Stomach (tissue), 19 donors: ENCODE data around the gene CGB2. TPM values are rescaled to one million over a fixed set of nuclear protein-coding genes. Genes with fewer than 3 reads are reported as not detected.
"Not testable (repeated sequence)": the region's sequence is repeated elsewhere in the genome, so short reads cannot be mapped to it uniquely, and the experiment has no call there.

ENCODE experiments used
- DNase-seq, 2 donors: peaks; one replicate each; pipeline versions ENCODE4 v3.0.0 to v3.0.0-alpha.2; 2013 to 2019
- H3K27ac ChIP-seq, 5 donors: fragments of 200-600 bp in 4 of 5; sonication (generic) in 4 of 5; one replicate each; pipeline ENCODE4 v1.5.1; 2013 to 2019; ENCODE audit warnings: mild to moderate bottlenecking in 1 of 5, moderate library complexity in 1 of 5
- H3K27me3 ChIP-seq, 3 donors: fragments of 200-600 bp; sonication (generic); one replicate each; pipeline ENCODE4 v1.5.1; 2017 to 2019; ENCODE audit warnings: mixed run types in 1 of 3
- H3K36me3 ChIP-seq, 4 donors: fragments of 200-600 bp; sonication (generic); 1 replicate in 3 of 4; 2 replicates in 1 of 4; pipeline ENCODE4 v1.5.1; 2016 to 2019
- H3K4me1 ChIP-seq, 4 donors: fragments of 200-600 bp; sonication (generic); one replicate each; pipeline ENCODE4 v1.5.1; 2016 to 2019
- H3K4me3 ChIP-seq, 4 donors: fragments of 200-600 bp; sonication (generic) in 3 of 4; one replicate each; pipeline ENCODE4 v1.5.1; 2016 to 2019; ENCODE audit warnings: mild to moderate bottlenecking in 1 of 4
- H3K9me3 ChIP-seq, 4 donors: fragments of 200-600 bp; sonication (generic); one replicate each; pipeline ENCODE4 v1.5.1; 2016 to 2019
- EP300 ChIP-seq: sonication (generic); formaldehyde crosslinking; IDR thresholded peaks from one replicate; pipeline ENCODE4 v1.6.1; 2017; ENCODE audit warnings: antibody characterized with exemption
- POLR2A ChIP-seq, 4 donors: fragments of 450-650 bp; IDR thresholded peaks; one replicate each; pipeline ENCODE4 v1.6.1; 2016; ENCODE audit warnings: antibody characterized with exemption in 4 of 4, control low read depth in 2 of 4, mild to moderate bottlenecking in 1 of 4, moderate library complexity in 1 of 4
- POLR2AphosphoS5 ChIP-seq, 3 donors: sonication (generic); formaldehyde crosslinking; IDR thresholded peaks; one replicate each; pipeline ENCODE4 v1.6.1; 2016; ENCODE audit warnings: antibody characterized with exemption in 3 of 3
- WGBS, 5 donors: extraction: QIAGEN DNeasy Blood & Tissue Kit in 3 of 5; methylation state at CpG; one replicate each; pipeline versions ENCODE4 v1.1.5 to v1.1.7; 2013 to 2018; 5-methylcytosine and 5-hydroxymethylcytosine counted together
- intact Hi-C: fragments of 100-400 bp; cut with DNase I; formaldehyde crosslinking; loops from one replicate; pipeline ENCODE4 v1.15.1; 2023; ENCODE audit warnings: low total_unique reads
- long read RNA-seq, 10 donors: transcript quantifications; one replicate each; lab custom pipeline, GENCODE V29; 2026
- polyA plus RNA-seq, 3 donors: library from polyadenylated mRNA; stranded (reverse); fragments of 200-250 nt; gene quantifications; one replicate each; pipeline ENCODE4 v1.2.3, GENCODE V29; 2013
- total RNA-seq, 5 donors: library from RNA; depleted of rRNA; stranded (reverse); fragments of >200 nt; gene quantifications; one replicate each; pipeline versions ENCODE4 v1.1.0 to v1.2.3, GENCODE V29; 2014 to 2016
- TF ChIP-seq, protein P1 (sequence below), 7 experiments: fragments of 450-650 bp in 4 of 7; fragments of 200-600 bp in 3 of 7; sonication (generic) in 3 of 7; IDR thresholded peaks; one replicate each; pipeline ENCODE4 v1.5.1; 2016 to 2019; ENCODE audit warnings: antibody characterized with exemption in 7 of 7, control low read depth in 2 of 7, mild to moderate bottlenecking in 1 of 7
- donor health status: healthy with polysubstance abuse.
- donor health status: Bipolar disorder and iron deficiency.
- donor health status: healthy.

The CGB2 gene
- total RNA-seq = not detected
- not detected for polyA plus RNA-seq
- long read RNA-seq, donor 1 = 0 reads
- long read RNA-seq, donor 2 = 0 reads
- long read RNA-seq, donor 3 = 0 reads
- long read RNA-seq, donor 4 = 0 reads
- long read RNA-seq, donor 5 = 0 reads
- long read RNA-seq, donor 6 = 0 reads
- long read RNA-seq, donor 7 = 0 reads
- long read RNA-seq, donor 8 = 0 reads
- long read RNA-seq, donor 9 = 0 reads
- long read RNA-seq, donor 10 = 0 reads

DNA sequence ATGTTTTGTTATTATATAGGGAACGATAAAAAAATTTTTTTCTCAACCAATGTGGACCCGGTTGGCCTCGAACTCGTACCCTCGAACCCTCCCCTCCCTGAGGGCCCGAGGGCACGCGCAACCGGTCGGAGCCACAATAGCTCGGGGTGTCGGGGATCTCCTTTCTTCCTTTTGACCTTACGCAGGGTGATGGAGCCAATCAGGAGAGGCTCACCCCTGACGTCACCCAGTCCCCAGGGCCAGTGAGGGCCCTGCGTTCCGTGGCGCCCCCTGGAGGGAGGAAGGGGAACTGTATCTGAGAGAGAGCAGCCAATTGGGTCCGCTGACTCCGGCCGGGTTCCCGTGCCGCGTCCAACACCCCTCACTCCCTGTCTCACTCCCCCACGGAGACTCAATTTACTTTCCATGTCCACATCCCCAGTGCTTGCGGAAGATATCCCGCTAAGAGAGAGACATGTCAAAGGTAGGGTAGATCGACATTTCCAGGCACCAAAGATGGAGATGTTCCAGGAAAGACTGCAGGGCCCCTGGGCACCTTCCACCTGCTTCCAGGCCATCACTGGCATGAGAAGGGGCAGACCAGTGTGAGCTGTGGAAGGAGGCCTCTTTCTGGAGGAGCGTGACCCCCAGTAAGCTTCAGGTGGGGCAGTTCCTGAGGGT is at the start of gene CGB2:
CGB2 (plus strand) TSS at position 249 of the 660 bp plus-strand sequence; CDS start at position 455, 206 bp downstream.
- H3K9me3 ChIP-seq, H3K36me3 ChIP-seq, H3K4me3 ChIP-seq, DNase-seq, H3K4me1 ChIP-seq, H3K27me3 ChIP-seq, intact Hi-C loops, H3K27ac ChIP-seq: not testable (repeated sequence)
- WGBS, 5 donors = 18 to 29% (median 26%) methylated on average over 24 to 28 of the region's 28 CpGs

DNA sequence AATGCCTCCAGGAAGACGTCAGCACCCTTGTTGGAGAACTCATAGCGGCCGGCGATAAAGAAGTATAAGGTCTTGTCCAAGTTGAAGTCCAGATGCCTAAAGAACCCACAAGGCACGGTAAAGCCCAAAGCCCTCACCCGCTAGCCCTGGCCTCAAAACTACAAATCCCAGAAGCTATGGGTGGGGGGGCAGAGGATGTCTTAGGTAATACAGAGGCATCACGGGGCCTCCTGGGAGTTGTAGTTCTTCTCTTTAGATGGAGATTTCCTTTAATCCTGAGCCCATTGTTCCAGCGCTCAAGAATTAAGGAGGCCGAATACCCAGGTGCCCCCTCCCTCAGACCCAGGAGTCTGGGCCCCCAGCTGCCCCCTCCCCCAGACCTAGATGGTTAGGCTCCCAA is 49.4 kb upstream of the CGB2 start:
- DNase-seq = no peak
- Histone ChIP-seq H3K4me1 (peaks cover 0 to 14% (median 6%) of the 10 kb centered on the region in 4 donors), H3K27ac (no peak overlapping the region), H3K4me3 (no peak overlapping the region), H3K36me3 (peaks cover 44 to 83% (median 83%) of the 10 kb centered on the region in 4 donors), H3K27me3 (no peaks in the 10 kb centered on the region), H3K9me3 (no peaks in the 10 kb centered on the region)
- TF ChIP-seq EP300 = no peak
- TF ChIP-seq, protein P1, sequence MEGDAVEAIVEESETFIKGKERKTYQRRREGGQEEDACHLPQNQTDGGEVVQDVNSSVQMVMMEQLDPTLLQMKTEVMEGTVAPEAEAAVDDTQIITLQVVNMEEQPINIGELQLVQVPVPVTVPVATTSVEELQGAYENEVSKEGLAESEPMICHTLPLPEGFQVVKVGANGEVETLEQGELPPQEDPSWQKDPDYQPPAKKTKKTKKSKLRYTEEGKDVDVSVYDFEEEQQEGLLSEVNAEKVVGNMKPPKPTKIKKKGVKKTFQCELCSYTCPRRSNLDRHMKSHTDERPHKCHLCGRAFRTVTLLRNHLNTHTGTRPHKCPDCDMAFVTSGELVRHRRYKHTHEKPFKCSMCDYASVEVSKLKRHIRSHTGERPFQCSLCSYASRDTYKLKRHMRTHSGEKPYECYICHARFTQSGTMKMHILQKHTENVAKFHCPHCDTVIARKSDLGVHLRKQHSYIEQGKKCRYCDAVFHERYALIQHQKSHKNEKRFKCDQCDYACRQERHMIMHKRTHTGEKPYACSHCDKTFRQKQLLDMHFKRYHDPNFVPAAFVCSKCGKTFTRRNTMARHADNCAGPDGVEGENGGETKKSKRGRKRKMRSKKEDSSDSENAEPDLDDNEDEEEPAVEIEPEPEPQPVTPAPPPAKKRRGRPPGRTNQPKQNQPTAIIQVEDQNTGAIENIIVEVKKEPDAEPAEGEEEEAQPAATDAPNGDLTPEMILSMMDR (IDR thresholded peaks at IDR 0.05) = no peak
- no peak for TF ChIP-seq POLR2A (IDR thresholded peaks at IDR 0.05)
- WGBS, 5 donors = 91 to 98% (median 98%) methylated on average over 9 of the region's 9 CpGs
- intact Hi-C loops = no loop called here

DNA sequence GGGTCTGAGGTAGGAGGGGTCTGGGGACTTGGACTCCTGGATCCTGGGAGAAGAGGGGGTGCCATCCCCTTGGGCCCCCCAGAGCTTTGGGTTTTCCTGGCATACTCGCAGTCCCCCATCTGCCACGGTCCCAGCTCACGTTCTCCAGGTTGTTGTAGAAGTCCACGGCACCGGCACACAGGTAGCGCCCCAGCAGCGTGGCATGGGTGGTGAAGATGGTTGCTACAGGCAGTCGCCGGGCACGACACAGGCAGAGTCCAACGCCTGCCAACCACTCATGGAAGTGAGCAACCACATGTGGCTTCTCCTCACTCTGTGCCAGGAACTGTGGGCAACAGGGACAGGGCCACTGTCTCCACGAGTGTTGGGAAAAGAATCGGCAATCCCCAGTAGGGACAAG is 46.0 kb upstream of the CGB2 start:
- Histone ChIP-seq H3K27ac (no peak overlapping the region), H3K4me3 (no peak overlapping the region), H3K27me3 (no peaks in the 10 kb centered on the region), H3K9me3 (no peaks in the 10 kb centered on the region), H3K4me1 (peaks cover 4 to 12% (median 8%) of the 10 kb centered on the region in 4 donors), H3K36me3 (peaks cover 57 to 100% (median 94%) of the 10 kb centered on the region in 4 donors)
- no peak for TF ChIP-seq EP300
- no peak for TF ChIP-seq POLR2A (IDR thresholded peaks at IDR 0.05)
- intact Hi-C loops = no loop called here
- DNase-seq = no peak
- WGBS, 5 donors = 94 to 98% (median 97%) methylated on average over 10 to 13 of the region's 13 CpGs

DNA sequence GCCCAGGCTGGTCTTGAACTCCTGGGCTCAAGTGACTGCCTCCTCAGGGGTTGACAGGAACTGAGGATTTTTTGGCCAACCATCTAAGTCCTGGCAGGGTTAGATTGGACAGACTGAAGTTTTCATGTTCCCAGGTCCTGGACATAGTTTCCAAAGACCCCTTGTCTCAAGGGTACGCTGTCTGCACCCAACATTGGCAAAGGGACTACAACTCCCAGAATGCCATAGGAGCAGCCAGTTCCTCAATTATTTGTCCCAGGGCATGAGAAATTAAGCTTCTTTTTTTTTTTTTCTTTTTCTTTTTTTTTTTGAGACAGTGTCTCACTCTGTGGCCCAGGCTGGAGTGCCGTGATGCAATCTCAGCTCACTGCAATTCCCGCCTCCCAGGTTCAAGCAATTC is 45.5 kb upstream of the CGB2 start:
- H3K4me3 ChIP-seq = no peak overlapping the region
- DNase-seq = no peak
- TF ChIP-seq EP300 (no peak), POLR2AphosphoS5 (IDR thresholded peaks at IDR 0.05) (no peak), POLR2A (IDR thresholded peaks at IDR 0.05) (no peak)
- TF ChIP-seq, protein P1 (IDR thresholded peaks at IDR 0.05) = no peak
- H3K27ac ChIP-seq = no peak overlapping the region
- H3K36me3 ChIP-seq = peaks cover 55 to 96% (median 94%) of the 10 kb centered on the region in 4 donors
- 91 to 100% (median 95%) methylated on average over 1 to 3 of the region's 3 CpGs for WGBS, 5 donors
- intact Hi-C loops = no loop called here
- peaks cover 9 to 17% (median 13%) of the 10 kb centered on the region in 4 donors for H3K4me1 ChIP-seq
- H3K9me3 ChIP-seq = no peaks in the 10 kb centered on the region
- H3K27me3 ChIP-seq = no peaks in the 10 kb centered on the region

DNA sequence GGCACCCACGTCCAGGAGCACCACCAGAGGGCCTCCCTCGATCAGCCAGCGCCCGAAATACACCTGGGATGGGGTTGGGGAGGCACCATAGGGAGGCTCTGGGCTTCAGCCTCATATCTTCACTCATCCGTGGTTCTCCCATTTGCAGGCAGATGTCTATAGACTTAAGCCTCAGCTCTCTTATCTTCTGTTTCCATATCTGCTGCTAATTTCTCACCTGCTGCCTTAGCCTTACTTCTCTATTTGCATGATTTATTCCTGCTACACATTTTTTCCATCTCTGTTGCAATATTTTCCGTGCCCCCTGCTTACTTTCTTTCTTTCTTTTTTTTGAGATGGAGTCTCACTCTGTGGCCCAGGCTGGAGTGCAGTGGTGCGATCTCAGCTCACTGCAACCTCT is 44.4 kb upstream of the CGB2 start:
- TF ChIP-seq EP300 (no peak), POLR2AphosphoS5 (IDR thresholded peaks at IDR 0.05) (no peak), POLR2A (IDR thresholded peaks at IDR 0.05) (no peak)
- TF ChIP-seq, protein P1 (IDR thresholded peaks at IDR 0.05) = no peak
- Histone ChIP-seq H3K4me3 (no peak overlapping the region), H3K27me3 (no peaks in the 10 kb centered on the region), H3K36me3 (peaks cover 44 to 88% (median 83%) of the 10 kb centered on the region in 4 donors), H3K9me3 (no peaks in the 10 kb centered on the region), H3K4me1 (peaks cover 20 to 28% (median 24%) of the 10 kb centered on the region in 4 donors), H3K27ac (no peak overlapping the region)
- intact Hi-C loops = no loop called here
- DNase-seq = no peak
- 76 to 87% (median 82%) methylated on average over 7 of the region's 7 CpGs for WGBS, 5 donors
